ENCODE measurements around the gene SLC22A1.
"Not testable (repeated sequence)": the region's sequence is repeated elsewhere in the genome, so short reads cannot be mapped to it uniquely, and the experiment has no call there.

The SLC22A1 gene

DNA sequence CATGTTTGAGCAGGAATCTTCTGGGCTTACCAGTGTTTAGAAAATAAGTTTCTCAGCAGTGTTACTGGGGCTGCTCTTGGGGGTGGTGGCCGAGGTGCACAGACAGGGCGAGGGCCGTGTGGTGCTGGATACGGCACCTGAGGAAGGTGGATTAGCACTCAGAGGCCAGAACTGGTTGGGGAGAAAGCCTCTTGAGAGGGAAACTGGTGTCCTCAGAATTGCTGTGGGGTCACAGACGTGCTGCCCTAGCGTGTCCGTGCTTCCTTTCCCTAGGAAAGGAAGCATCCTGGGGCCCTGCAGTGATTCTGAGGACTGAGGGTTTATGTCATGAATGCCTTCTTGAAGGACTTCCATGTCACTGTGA is 32.1 kb upstream of the SLC22A1 start:
- no peak overlapping the region for H3K4me2 ChIP-seq
- no peak overlapping the region for H3K4me3 ChIP-seq (IDR thresholded peaks at IDR 0.05; ENCODE audit: insufficient read depth, low read depth, low read length)
- no peak overlapping the region for H3K27ac ChIP-seq
- H3K79me2 ChIP-seq (ENCODE audit: insufficient read depth, low read depth), result no peaks in the 10 kb centered on the region
- H4K20me1 ChIP-seq (ENCODE audit: insufficient read depth), result no peaks in the 10 kb centered on the region
- H3K9ac ChIP-seq, result no peak overlapping the region
- no peak overlapping the region for H2AFZ ChIP-seq (ENCODE audit: low read depth)
- H3K36me3 ChIP-seq (ENCODE audit: insufficient read depth), result peaks cover 9% of the 10 kb centered on the region; the same call in 1 of the 2 replicates
- TF ChIP-seq, protein P1, sequence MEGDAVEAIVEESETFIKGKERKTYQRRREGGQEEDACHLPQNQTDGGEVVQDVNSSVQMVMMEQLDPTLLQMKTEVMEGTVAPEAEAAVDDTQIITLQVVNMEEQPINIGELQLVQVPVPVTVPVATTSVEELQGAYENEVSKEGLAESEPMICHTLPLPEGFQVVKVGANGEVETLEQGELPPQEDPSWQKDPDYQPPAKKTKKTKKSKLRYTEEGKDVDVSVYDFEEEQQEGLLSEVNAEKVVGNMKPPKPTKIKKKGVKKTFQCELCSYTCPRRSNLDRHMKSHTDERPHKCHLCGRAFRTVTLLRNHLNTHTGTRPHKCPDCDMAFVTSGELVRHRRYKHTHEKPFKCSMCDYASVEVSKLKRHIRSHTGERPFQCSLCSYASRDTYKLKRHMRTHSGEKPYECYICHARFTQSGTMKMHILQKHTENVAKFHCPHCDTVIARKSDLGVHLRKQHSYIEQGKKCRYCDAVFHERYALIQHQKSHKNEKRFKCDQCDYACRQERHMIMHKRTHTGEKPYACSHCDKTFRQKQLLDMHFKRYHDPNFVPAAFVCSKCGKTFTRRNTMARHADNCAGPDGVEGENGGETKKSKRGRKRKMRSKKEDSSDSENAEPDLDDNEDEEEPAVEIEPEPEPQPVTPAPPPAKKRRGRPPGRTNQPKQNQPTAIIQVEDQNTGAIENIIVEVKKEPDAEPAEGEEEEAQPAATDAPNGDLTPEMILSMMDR (conservative IDR thresholded peaks at IDR 0.05; ENCODE audit: low read depth, low read length), result no peak
- peaks cover 10% of the 10 kb centered on the region for H3K4me1 ChIP-seq (ENCODE audit: low read depth, poor library complexity, severe bottlenecking)
- H3K27me3 ChIP-seq (ENCODE audit: insufficient read depth, low read depth), result no peaks in the 10 kb centered on the region

DNA sequence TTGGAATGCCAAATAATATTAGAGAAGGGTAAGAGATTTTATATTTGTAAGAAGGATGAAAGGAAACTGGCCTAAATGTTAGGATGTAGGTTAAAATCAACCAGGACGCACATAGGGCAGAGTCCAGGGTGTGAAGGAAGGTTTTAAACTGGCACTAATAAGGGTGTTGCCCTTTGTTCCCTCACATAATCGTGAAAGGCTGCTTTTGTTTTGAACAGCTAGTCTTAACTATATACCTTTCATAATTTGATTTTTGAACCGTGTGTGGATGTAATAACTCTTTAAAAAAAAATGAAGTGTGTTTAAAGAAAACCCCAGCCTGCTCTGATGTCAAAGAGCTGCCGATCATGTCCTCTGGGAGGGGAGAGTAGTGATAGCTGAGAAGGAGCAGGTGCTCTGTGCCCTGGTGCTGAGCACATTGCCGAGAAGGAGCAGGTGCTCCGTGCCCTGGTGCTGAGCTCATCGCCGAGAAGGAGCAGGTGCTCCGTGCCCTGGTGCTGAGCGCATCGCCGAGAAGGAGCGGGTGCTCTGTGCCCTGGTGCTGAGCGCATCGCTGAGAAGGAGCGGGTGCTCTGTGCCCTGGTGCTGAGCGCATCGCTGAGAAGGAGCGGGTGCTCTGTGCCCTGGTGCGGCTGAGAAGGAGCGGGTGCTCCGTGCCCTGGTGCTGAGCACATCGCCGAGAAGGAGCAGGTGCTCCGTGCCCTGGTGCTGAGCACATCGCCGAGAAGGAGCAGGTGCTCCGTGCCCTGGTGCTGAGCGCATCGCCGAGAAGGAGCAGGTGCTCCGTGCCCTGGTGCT is 31.0 kb upstream of the SLC22A1 start:
- H4K20me1 ChIP-seq (ENCODE audit: insufficient read depth); H3K27ac ChIP-seq; H3K79me2 ChIP-seq (ENCODE audit: insufficient read depth, low read depth); H3K36me3 ChIP-seq (ENCODE audit: insufficient read depth); H3K4me1 ChIP-seq (ENCODE audit: low read depth, poor library complexity, severe bottlenecking); H3K27me3 ChIP-seq (ENCODE audit: insufficient read depth, low read depth); H2AFZ ChIP-seq (ENCODE audit: low read depth); H3K4me2 ChIP-seq; H3K4me3 ChIP-seq (IDR thresholded peaks at IDR 0.05; ENCODE audit: insufficient read depth, low read depth, low read length); H3K9ac ChIP-seq: not testable (repeated sequence)

DNA sequence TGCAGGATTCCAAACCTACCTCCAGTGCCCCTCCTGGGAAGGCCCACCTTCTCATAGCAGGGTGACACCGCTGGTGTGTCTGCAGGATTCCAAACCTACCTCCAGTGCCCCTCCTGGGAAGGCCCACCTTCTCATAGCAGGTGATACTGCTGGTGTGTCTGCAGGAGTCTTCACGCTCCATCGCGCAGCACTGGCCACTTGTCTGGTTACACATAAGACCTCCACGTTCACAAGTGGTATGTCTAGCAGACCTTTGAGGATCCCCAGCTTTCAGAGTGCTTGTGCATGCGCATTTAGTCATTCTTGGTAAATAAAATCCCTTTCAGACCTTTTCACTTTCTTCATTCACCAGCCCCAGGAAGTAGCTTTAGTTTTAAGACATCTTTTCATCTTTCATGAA is 29.4 kb upstream of the SLC22A1 start:
- H3K36me3 ChIP-seq (ENCODE audit: insufficient read depth); H4K20me1 ChIP-seq (ENCODE audit: insufficient read depth); H3K4me3 ChIP-seq (IDR thresholded peaks at IDR 0.05; ENCODE audit: insufficient read depth, low read depth, low read length); H3K9ac ChIP-seq; H3K4me2 ChIP-seq; H3K27ac ChIP-seq; H3K79me2 ChIP-seq (ENCODE audit: insufficient read depth, low read depth); H3K27me3 ChIP-seq (ENCODE audit: insufficient read depth, low read depth); H2AFZ ChIP-seq (ENCODE audit: low read depth); H3K4me1 ChIP-seq (ENCODE audit: low read depth, poor library complexity, severe bottlenecking): not testable (repeated sequence)

DNA sequence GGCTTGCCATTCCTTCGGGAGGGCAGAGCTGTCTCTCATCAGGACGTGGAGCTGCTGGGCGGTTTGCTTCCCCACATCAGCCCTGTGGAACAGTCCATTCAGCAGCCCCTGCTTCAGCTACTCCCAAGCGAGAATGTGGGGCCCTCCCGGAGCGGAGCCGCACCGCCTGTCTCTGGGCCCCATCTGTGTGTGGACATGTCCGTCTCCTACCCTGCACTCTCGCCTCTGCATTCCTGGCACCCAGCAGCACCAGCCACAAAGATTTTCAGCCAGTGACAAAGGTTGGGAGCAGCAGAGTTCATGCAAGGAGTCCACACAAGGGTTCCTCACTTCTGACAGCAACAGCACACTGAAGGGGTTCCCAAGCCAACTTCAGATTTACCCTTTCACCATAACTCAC is 29.0 kb upstream of the SLC22A1 start:
- Histone ChIP-seq H3K9ac (no peak overlapping the region), H3K79me2 (ENCODE audit: insufficient read depth, low read depth) (no peaks in the 10 kb centered on the region), H3K27me3 (ENCODE audit: insufficient read depth, low read depth) (no peaks in the 10 kb centered on the region), H3K27ac (no peak overlapping the region), H2AFZ (ENCODE audit: low read depth) (no peak overlapping the region), H3K4me3 (IDR thresholded peaks at IDR 0.05; ENCODE audit: insufficient read depth, low read depth, low read length) (no peak overlapping the region), H3K4me1 (ENCODE audit: low read depth, poor library complexity, severe bottlenecking) (no peaks in the 10 kb centered on the region), H3K4me2 (no peak overlapping the region), H4K20me1 (ENCODE audit: insufficient read depth) (no peaks in the 10 kb centered on the region), H3K36me3 (ENCODE audit: insufficient read depth) (peaks cover 9% of the 10 kb centered on the region; the same call in 1 of the 2 replicates)
- TF ChIP-seq, protein P1 (conservative IDR thresholded peaks at IDR 0.05; ENCODE audit: low read depth, low read length), result no peak

DNA sequence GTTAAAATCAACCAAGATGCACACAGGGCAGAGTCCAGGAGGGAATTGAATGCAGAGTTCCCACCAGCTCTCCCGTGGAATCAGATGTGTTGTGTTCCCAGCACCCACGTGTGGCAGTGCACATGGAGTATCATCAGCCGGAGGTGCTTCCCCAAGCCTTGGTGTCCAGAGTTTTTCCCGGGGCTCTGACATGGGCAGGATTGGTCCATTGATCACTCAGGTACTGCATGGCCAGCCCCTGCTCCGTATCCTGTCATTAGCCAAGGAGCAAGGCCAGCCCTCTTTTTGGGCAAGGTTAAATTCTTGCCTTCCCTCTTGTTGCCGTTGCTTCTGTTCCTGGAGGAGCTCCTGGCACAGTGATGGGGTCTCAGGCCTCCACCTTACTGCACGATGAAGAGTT is 28.6 kb upstream of the SLC22A1 start:
- Histone ChIP-seq H3K9ac (no peak overlapping the region), H3K27me3 (ENCODE audit: insufficient read depth, low read depth) (no peaks in the 10 kb centered on the region), H4K20me1 (ENCODE audit: insufficient read depth) (no peaks in the 10 kb centered on the region), H3K4me3 (IDR thresholded peaks at IDR 0.05; ENCODE audit: insufficient read depth, low read depth, low read length) (no peak overlapping the region), H3K79me2 (ENCODE audit: insufficient read depth, low read depth) (no peaks in the 10 kb centered on the region), H3K36me3 (ENCODE audit: insufficient read depth) (peaks cover 9% of the 10 kb centered on the region; the same call in 1 of the 2 replicates), H2AFZ (ENCODE audit: low read depth) (no peak overlapping the region), H3K27ac (no peak overlapping the region), H3K4me2 (no peak overlapping the region), H3K4me1 (ENCODE audit: low read depth, poor library complexity, severe bottlenecking) (no peaks in the 10 kb centered on the region)
- TF ChIP-seq, protein P1 (conservative IDR thresholded peaks at IDR 0.05; ENCODE audit: low read depth, low read length), result no peak
